Keratinocyte (primary cell): Measurements from ENCODE around the gene ST3GAL5. TPM values are rescaled to one million over a fixed set of nuclear protein-coding genes. Genes with fewer than 3 reads are reported as not detected.

Experiments used
- DNase-seq: peaks from one replicate; pipeline ENCODE4 v3.0.0-alpha.2; 2011; ENCODE audit warnings: low read depth, missing footprints, low spot score
- FAIRE-seq: peaks from 2 replicates; lab custom pipeline; 2011; peaks lifted over from hg19 to GRCh38; lab: Jason Lieb, UNC
- H2AFZ ChIP-seq: 2 replicates; pipeline ENCODE4 v1.6.0; 2012; ENCODE audit warnings: low read length, control low read depth, inconsistent platforms; ENCODE audit not compliant: control insufficient read depth
- H3K27ac ChIP-seq: 2 replicates; pipeline ENCODE4 v1.5.1; 2011; ENCODE audit warnings: low read length; ENCODE audit not compliant: control insufficient read depth, insufficient read depth
- H3K27me3 ChIP-seq: 3 replicates; pipeline ENCODE4 v1.6.0; 2011; ENCODE audit warnings: low read length; ENCODE audit not compliant: control insufficient read depth, insufficient read depth; ENCODE audit errors: extremely low read depth
- H3K36me3 ChIP-seq, 2 experiments: 2 replicates in 1 of 2; 3 replicates in 1 of 2; pipeline ENCODE4 v1.5.1; 2011; ENCODE audit warnings: low read length in 2 of 2, mild to moderate bottlenecking in 1 of 2; ENCODE audit not compliant: control insufficient read depth in 2 of 2, insufficient read depth in 2 of 2; ENCODE audit errors: extremely low read depth in 1 of 2
- H3K4me1 ChIP-seq: 3 replicates; pipeline ENCODE4 v1.5.1; 2011; ENCODE audit warnings: low read length; ENCODE audit not compliant: control insufficient read depth, insufficient read depth; ENCODE audit errors: extremely low read depth
- H3K4me2 ChIP-seq: 3 replicates; pipeline ENCODE4 v1.6.0; 2011; ENCODE audit warnings: low read depth, low read length; ENCODE audit not compliant: control insufficient read depth, insufficient read depth; ENCODE audit errors: extremely low read depth
- H3K4me3 ChIP-seq, 3 experiments: fragments of 200-600 bp in 1 of 3; sonication (generic) in 1 of 3; 2 replicates in 2 of 3; 3 replicates in 1 of 3; pipeline ENCODE4 v1.5.1; 2011 to 2016; ENCODE audit warnings: low read length in 3 of 3, mild to moderate bottlenecking in 3 of 3, control low read depth in 2 of 3, inconsistent platforms in 1 of 3, low read depth in 1 of 3, mixed read lengths in 1 of 3, mixed run types in 1 of 3, moderate library complexity in 1 of 3; ENCODE audit not compliant: control insufficient read depth in 2 of 3, insufficient read depth in 2 of 3; ENCODE audit errors: extremely low read depth in 1 of 3
- H3K79me2 ChIP-seq: 2 replicates; pipeline ENCODE4 v1.6.0; 2012; ENCODE audit warnings: low read length; ENCODE audit not compliant: control insufficient read depth, insufficient read depth
- H3K9ac ChIP-seq: 3 replicates; pipeline ENCODE4 v1.6.0; 2011; ENCODE audit warnings: low read length; ENCODE audit not compliant: control insufficient read depth, insufficient read depth; ENCODE audit errors: extremely low read depth
- H3K9me1 ChIP-seq: 3 replicates; pipeline ENCODE4 v1.6.0; 2011; ENCODE audit warnings: low read length; ENCODE audit not compliant: control insufficient read depth, insufficient read depth; ENCODE audit errors: extremely low read depth
- H3K9me3 ChIP-seq: 2 replicates; pipeline ENCODE4 v1.5.1; 2012; ENCODE audit warnings: low read depth, low read length; ENCODE audit not compliant: control insufficient read depth
- H4K20me1 ChIP-seq: 3 replicates; pipeline ENCODE4 v1.6.0; 2011; ENCODE audit warnings: low read length; ENCODE audit not compliant: control insufficient read depth, insufficient read depth; ENCODE audit errors: extremely low read depth
- EZH2 ChIP-seq: IDR thresholded peaks from one replicate; pipeline ENCODE4 v1.6.1; 2012; ENCODE audit warnings: inconsistent platforms, mild to moderate bottlenecking, low read length, moderate library complexity
- dilution Hi-C: fragments of 300-500 bp; cut with MboI; formaldehyde crosslinking; loops from one replicate; pipeline ENCODE4 v1.7.0; 2020; ENCODE audit warnings: low sequenced_read_pairs; ENCODE audit not compliant: extremely low pct_ligation_motif_present
- polyA plus RNA-seq, 5 experiments: library from polyadenylated mRNA; depleted of rRNA in 3 of 5; stranded (reverse) in 3 of 5; stranded (forward) in 1 of 5; unstranded in 1 of 5; fragments of >200 nt; gene quantifications; 1 replicate in 1 of 5; 2 replicates in 3 of 5; 3 replicates in 1 of 5; pipeline versions ENCODE4 v1.2.1 to v1.2.3, GENCODE V29; 2011 to 2012; ENCODE audit warnings: missing spikeins in 2 of 5, low read depth in 1 of 5, low replicate concordance in 1 of 5
- TF ChIP-seq, protein P1 (sequence below), 3 experiments: IDR thresholded peaks in 1 of 3; conservative IDR thresholded peaks in 1 of 3; optimal IDR thresholded peaks in 1 of 3; 2 replicates in 2 of 3; 3 replicates in 1 of 3; pipeline versions ENCODE3 to v1.5.1; 2011; ENCODE audit warnings: low read length in 3 of 3, mild to moderate bottlenecking in 3 of 3, moderate library complexity in 2 of 3, control low read depth in 1 of 3, inconsistent platforms in 1 of 3; ENCODE audit not compliant: insufficient read depth in 2 of 3; ENCODE audit errors: extremely low read depth in 1 of 3

ST3GAL5 gene
- polyA plus RNA-seq, 1 donor (not counting 4 experiments of a cell fraction or from before 2014, with no cell fraction given): 43.5 TPM

DNA sequence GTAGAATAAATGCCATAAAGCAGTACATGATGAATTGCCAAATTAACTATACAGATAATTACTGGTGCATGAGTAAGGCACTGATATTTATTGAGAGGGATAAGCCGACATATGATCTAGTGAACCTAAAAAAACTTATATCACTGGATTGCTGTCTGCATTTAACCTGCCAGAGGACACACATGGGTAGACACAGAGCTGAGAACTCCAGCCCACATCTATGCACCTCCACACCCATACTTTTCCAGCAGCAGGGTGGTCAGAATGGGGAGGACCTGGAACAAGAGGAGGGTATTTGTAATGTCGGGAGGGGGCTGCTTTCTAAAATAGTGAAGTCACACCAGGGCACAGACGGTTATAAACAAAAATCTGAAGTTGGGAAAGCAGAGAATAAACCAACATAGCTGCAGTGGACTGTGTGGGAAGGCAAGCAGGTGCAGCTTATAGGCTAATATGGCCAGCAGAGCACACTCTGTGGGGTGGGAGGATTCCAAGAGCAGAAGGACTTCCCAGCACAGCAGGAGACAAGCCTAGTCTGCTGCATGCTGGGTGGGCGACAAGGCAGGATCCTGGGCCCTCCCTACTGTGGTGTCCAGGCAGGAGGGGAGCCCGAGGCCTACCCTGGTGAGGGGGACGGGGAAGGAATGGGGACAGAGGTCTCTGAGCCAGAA lies 17.2 kb downstream of the ST3GAL5 start:
- no peaks in the 10 kb centered on the region for H3K27me3 ChIP-seq
- TF ChIP-seq, protein P1, sequence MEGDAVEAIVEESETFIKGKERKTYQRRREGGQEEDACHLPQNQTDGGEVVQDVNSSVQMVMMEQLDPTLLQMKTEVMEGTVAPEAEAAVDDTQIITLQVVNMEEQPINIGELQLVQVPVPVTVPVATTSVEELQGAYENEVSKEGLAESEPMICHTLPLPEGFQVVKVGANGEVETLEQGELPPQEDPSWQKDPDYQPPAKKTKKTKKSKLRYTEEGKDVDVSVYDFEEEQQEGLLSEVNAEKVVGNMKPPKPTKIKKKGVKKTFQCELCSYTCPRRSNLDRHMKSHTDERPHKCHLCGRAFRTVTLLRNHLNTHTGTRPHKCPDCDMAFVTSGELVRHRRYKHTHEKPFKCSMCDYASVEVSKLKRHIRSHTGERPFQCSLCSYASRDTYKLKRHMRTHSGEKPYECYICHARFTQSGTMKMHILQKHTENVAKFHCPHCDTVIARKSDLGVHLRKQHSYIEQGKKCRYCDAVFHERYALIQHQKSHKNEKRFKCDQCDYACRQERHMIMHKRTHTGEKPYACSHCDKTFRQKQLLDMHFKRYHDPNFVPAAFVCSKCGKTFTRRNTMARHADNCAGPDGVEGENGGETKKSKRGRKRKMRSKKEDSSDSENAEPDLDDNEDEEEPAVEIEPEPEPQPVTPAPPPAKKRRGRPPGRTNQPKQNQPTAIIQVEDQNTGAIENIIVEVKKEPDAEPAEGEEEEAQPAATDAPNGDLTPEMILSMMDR (optimal IDR thresholded peaks at IDR 0.05 in 1 of 3, IDR thresholded peaks at IDR 0.05 in 1 of 3, conservative IDR thresholded peaks at IDR 0.05 in 1 of 3; ENCODE audit: extremely low read depth in 1 of 3, insufficient read depth in 2 of 3, low read length in 3 of 3): no peak
- TF ChIP-seq EZH2: no peak
- H3K4me3 ChIP-seq: no peak overlapping the region
- no peak overlapping the region for H2AFZ ChIP-seq
- H4K20me1 ChIP-seq: peaks cover 3% of the 10 kb centered on the region
- H3K79me2 ChIP-seq: peaks cover 30% of the 10 kb centered on the region
- no peak for FAIRE-seq
- H3K4me2 ChIP-seq: no peak overlapping the region
- peaks cover 3 to 8% of the 10 kb centered on the region in 2 experiments for H3K36me3 ChIP-seq
- DNase-seq: no peak
- no peak overlapping the region for H3K27ac ChIP-seq
- no peaks in the 10 kb centered on the region for H3K9me3 ChIP-seq
- no peak overlapping the region for H3K9ac ChIP-seq
- no peaks in the 10 kb centered on the region for H3K4me1 ChIP-seq
- dilution Hi-C loops: no loop called here
- H3K9me1 ChIP-seq: no peaks in the 10 kb centered on the region

DNA sequence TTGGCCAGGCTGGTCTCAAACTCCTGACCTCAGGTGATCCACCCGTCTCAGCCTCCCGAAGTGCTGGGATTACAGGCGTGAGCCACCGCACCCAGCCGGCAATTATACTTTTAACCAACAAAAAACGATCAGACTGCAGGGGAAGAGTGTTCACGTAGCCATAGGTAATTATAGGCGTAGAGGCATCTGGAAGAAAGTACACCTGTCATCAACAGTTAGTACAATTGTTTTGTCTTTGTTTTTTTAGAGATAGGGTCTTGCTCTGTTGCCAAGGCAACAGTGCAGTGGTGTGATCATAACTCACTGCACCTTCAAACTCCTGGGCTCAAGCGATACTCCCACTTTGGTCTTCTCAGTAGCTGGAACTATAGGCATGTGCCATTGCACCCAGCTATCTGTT lies 20.0 kb downstream of the ST3GAL5 start:
- H3K4me1 ChIP-seq: no peaks in the 10 kb centered on the region
- peaks cover 21% of the 10 kb centered on the region for H3K79me2 ChIP-seq
- no peak for TF ChIP-seq EZH2
- TF ChIP-seq, protein P1 (optimal IDR thresholded peaks at IDR 0.05 in 1 of 3, IDR thresholded peaks at IDR 0.05 in 1 of 3, conservative IDR thresholded peaks at IDR 0.05 in 1 of 3; ENCODE audit: extremely low read depth in 1 of 3, insufficient read depth in 2 of 3, low read length in 3 of 3): no peak
- peaks cover 3% of the 10 kb centered on the region for H4K20me1 ChIP-seq
- no peak overlapping the region for H3K27ac ChIP-seq
- no peak overlapping the region for H3K4me3 ChIP-seq
- no peak for DNase-seq
- no peaks in the 10 kb centered on the region for H3K9me1 ChIP-seq
- no peak overlapping the region for H3K4me2 ChIP-seq
- dilution Hi-C loops: no loop called here
- no peaks in the 10 kb centered on the region for H3K9me3 ChIP-seq
- peaks cover 3 to 8% of the 10 kb centered on the region in 2 experiments for H3K36me3 ChIP-seq
- H3K27me3 ChIP-seq: no peaks in the 10 kb centered on the region
- no peak overlapping the region for H2AFZ ChIP-seq
- FAIRE-seq: no peak
- no peak overlapping the region for H3K9ac ChIP-seq
